ENCODE data around the gene SCN2B.

GRCh38 chr11:118219732-118220131 is 43.3 kb upstream of the SCN2B start:
- TF ChIP-seq, protein P1, sequence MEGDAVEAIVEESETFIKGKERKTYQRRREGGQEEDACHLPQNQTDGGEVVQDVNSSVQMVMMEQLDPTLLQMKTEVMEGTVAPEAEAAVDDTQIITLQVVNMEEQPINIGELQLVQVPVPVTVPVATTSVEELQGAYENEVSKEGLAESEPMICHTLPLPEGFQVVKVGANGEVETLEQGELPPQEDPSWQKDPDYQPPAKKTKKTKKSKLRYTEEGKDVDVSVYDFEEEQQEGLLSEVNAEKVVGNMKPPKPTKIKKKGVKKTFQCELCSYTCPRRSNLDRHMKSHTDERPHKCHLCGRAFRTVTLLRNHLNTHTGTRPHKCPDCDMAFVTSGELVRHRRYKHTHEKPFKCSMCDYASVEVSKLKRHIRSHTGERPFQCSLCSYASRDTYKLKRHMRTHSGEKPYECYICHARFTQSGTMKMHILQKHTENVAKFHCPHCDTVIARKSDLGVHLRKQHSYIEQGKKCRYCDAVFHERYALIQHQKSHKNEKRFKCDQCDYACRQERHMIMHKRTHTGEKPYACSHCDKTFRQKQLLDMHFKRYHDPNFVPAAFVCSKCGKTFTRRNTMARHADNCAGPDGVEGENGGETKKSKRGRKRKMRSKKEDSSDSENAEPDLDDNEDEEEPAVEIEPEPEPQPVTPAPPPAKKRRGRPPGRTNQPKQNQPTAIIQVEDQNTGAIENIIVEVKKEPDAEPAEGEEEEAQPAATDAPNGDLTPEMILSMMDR (IDR thresholded peaks at IDR 0.05) = no peak
- no peak for TF ChIP-seq POLR2AphosphoS5 (IDR thresholded peaks at IDR 0.05)

All from stomach (tissue), 4 donors.